CD4-positive, alpha-beta T cell (primary cell): ENCODE results near the gene MPRIP. TPM values are rescaled to one million over a fixed set of nuclear protein-coding genes. Genes with fewer than 3 reads are reported as not detected.

Experiments used
- ATAC-seq: fragments of 200-7000 bp; cut with Tn5 transposase; one replicate; pipeline ENCODE4 v1.10.0; 2022; ENCODE audit warnings: mild to moderate bottlenecking; ENCODE audit not compliant: poor library complexity
- CTCF ChIA-PET: fragments of 350-600 bp; sonication (Branson Sonifier 250); formaldehyde crosslinking; loops from one replicate; lab custom pipeline; 2021; ENCODE audit warnings: antibody characterized with exemption, inconsistent platforms; lab: Charles Lee
- POLR2A ChIA-PET: fragments of 350-600 bp; sonication (Branson Sonifier 250); formaldehyde crosslinking; loops from one replicate; lab custom pipeline; 2021; ENCODE audit warnings: antibody characterized with exemption, inconsistent platforms; lab: Charles Lee
- DNase-seq, 14 experiments: peaks; one replicate each; pipeline ENCODE4 v3.0.0-alpha.2; 2013 to 2020; ENCODE audit warnings: mixed read lengths in 2 of 14
- H3K27ac ChIP-seq, 2 donors: one replicate each; pipeline versions ENCODE4 v1.5.1 to v1.7.0; 2013; ENCODE audit warnings: low read length in 2 of 2, low read depth in 1 of 2, mild to moderate bottlenecking in 1 of 2
- H3K27me3 ChIP-seq, 2 experiments: 1 replicate in 1 of 2; 2 replicates in 1 of 2; pipeline versions ENCODE4 v1.6.1 to v1.7.0; 2013; ENCODE audit warnings: low read length in 2 of 2, control low read depth in 1 of 2, mild to moderate bottlenecking in 1 of 2, moderate library complexity in 1 of 2; ENCODE audit not compliant: insufficient read depth in 2 of 2, control insufficient read depth in 1 of 2
- H3K36me3 ChIP-seq: one replicate; pipeline ENCODE4 v1.6.1; 2013; ENCODE audit warnings: low read length, control low read depth; ENCODE audit not compliant: insufficient read depth
- H3K4me1 ChIP-seq: one replicate; pipeline ENCODE4 v1.6.1; 2013; ENCODE audit warnings: low read length, control low read depth; ENCODE audit not compliant: insufficient read depth
- H3K4me3 ChIP-seq: one replicate; pipeline ENCODE4 v1.5.1; 2013; ENCODE audit warnings: mild to moderate bottlenecking, low read length, moderate library complexity
- H3K9me3 ChIP-seq, 2 experiments: 1 replicate in 1 of 2; 2 replicates in 1 of 2; pipeline versions ENCODE4 v1.6.1 to v1.7.0; 2013; ENCODE audit warnings: low read length in 2 of 2, mild to moderate bottlenecking in 2 of 2, control low read depth in 1 of 2, moderate library complexity in 1 of 2; ENCODE audit not compliant: control insufficient read depth in 1 of 2, insufficient read depth in 1 of 2
- H3K27ac Mint-ChIP-seq: one replicate; pipeline ENCODE4 v1.8.0; 2020; ENCODE audit warnings: mixed read lengths
- H3K27me3 Mint-ChIP-seq: one replicate; pipeline ENCODE4 v1.8.0; 2021; ENCODE audit warnings: mixed read lengths
- H3K36me3 Mint-ChIP-seq: one replicate; pipeline ENCODE4 v1.8.0; 2021; ENCODE audit warnings: low read depth, mixed read lengths
- H3K4me1 Mint-ChIP-seq: one replicate; pipeline ENCODE4 v1.8.0; 2021; ENCODE audit warnings: low read depth, mixed read lengths
- H3K4me3 Mint-ChIP-seq: one replicate; pipeline ENCODE4 v1.8.0; 2020; ENCODE audit warnings: mild to moderate bottlenecking, mixed read lengths
- H3K9me3 Mint-ChIP-seq: one replicate; pipeline ENCODE4 v1.8.0; 2020; ENCODE audit warnings: mixed read lengths
- intact Hi-C, 2 experiments: fragments of 100-400 bp; cut with DNase I in 1 of 2; cut with micrococcal nuclease in 1 of 2; formaldehyde crosslinking; loops; one replicate each; pipeline versions ENCODE4 v1.15.1 to v1.9.0; 2023 to 2025; cut with DNase I, micrococcal nuclease
- total RNA-seq, 174 experiments: library from RNA in 2 of 174; stranded (reverse) in 2 of 174; gene quantifications; one replicate each; pipeline ENCODE4 v1.2.3 and lab custom pipeline; 2021 to 2026
- TF ChIP-seq, protein P1 (sequence below): fragments of 200-600 bp; IDR thresholded peaks from one replicate; pipeline ENCODE4 v1.8.0; 2022; ENCODE audit warnings: antibody characterized with exemption, mild to moderate bottlenecking

The MPRIP gene
- total RNA-seq, 2 experiments from 2014 or later = 176 to 188 TPM

DNA sequence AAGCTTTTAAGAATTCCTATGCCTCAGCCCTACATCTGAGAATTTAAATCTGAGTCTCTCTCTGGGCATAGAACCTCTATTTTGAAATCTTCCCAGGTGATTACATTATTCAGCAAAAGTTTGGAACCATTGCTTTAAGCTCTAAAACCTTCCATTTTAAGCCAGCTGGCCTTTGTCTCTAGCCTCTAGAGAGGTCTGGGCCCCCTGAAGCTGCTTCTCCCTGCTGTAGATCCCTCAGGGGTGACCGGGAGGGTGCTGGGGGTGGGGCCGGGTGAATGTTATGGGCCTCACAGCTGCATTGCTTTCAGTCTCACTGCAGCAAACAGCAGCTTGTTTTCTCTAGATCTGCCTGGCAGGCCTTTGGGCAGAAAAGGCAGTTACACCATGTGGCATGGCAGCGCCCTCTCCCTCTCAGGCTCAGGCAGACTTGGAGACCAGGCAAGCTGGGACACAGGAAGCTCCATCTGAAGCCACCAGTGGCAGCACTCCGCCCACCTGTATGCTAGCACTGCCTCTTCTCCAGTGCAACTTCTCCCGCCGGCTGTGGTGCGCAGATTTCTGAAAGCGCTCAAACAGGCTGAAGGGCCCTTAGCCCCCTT lies 66.3 kb downstream of the MPRIP start:
- intact Hi-C loops = no loop called here
- Mint-ChIP-seq H3K27me3 (no peaks in the 10 kb centered on the region), H3K27ac (peak overlapping the region; percentile 67), H3K4me3 (no peak overlapping the region), H3K9me3 (no peaks in the 10 kb centered on the region), H3K4me1 (peaks cover 83% of the 10 kb centered on the region), H3K36me3 (peaks cover 7% of the 10 kb centered on the region)
- TF ChIP-seq, protein P1, sequence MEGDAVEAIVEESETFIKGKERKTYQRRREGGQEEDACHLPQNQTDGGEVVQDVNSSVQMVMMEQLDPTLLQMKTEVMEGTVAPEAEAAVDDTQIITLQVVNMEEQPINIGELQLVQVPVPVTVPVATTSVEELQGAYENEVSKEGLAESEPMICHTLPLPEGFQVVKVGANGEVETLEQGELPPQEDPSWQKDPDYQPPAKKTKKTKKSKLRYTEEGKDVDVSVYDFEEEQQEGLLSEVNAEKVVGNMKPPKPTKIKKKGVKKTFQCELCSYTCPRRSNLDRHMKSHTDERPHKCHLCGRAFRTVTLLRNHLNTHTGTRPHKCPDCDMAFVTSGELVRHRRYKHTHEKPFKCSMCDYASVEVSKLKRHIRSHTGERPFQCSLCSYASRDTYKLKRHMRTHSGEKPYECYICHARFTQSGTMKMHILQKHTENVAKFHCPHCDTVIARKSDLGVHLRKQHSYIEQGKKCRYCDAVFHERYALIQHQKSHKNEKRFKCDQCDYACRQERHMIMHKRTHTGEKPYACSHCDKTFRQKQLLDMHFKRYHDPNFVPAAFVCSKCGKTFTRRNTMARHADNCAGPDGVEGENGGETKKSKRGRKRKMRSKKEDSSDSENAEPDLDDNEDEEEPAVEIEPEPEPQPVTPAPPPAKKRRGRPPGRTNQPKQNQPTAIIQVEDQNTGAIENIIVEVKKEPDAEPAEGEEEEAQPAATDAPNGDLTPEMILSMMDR = no peak
- ChIA-PET CTCF (interaction anchor here (1.1 to 2.3 kb wide), 2 partner anchors 12 to 33 kb away, joined by 3 to 6 read pairs; no protein-coding TSS in a partner anchor), POLR2A (no interaction called here)
- H3K27me3 ChIP-seq = no peaks in the 10 kb centered on the region
- DNase-seq (peak in 1 of 14 experiments; percentile 9), ATAC-seq (no peak)
- peaks cover 7% of the 10 kb centered on the region for H3K36me3 ChIP-seq
- no peak overlapping the region for H3K4me3 ChIP-seq
- peak overlapping the region in 1 of 2 donors; percentile 47 for H3K27ac ChIP-seq
- H3K9me3 ChIP-seq = no peaks in the 10 kb centered on the region
- H3K4me1 ChIP-seq = peaks cover 64% of the 10 kb centered on the region

DNA sequence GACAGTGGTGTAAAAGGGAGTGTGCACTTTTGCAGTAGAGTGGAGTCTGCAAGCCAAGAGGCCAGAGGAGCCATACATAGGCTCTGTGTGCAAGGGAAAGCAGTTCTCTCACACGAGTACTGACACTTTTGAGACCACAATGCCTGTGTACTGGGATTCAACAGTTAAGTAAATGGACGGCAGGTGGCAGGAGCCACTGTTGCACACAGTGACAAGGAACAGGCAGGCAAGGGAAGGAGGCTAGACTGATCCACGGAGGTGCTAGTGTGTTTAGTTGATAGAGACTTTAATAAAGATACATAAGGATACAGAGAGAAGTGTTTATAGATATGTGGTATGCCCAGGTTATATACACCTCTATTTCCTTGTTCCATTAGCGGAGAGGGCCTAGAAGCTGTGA lies 67.0 kb downstream of the MPRIP start:
- peaks cover 5% of the 10 kb centered on the region for H3K36me3 ChIP-seq
- peak overlapping the region in 1 of 2 donors; percentile 47 for H3K27ac ChIP-seq
- Mint-ChIP-seq H3K4me1 (peaks cover 81% of the 10 kb centered on the region), H3K27me3 (no peaks in the 10 kb centered on the region), H3K36me3 (peaks cover 7% of the 10 kb centered on the region), H3K27ac (peak overlapping the region; percentile 67), H3K9me3 (no peaks in the 10 kb centered on the region), H3K4me3 (peak overlapping the region; percentile 40)
- intact Hi-C loops = no loop called here
- ATAC-seq (peak; percentile 32), DNase-seq (peak in 3 of 14 experiments; percentile 48 to 61 (median 53))
- TF ChIP-seq, protein P1 = no peak
- CTCF ChIA-PET = interaction anchor here (1.0 to 2.3 kb wide), 2 partner anchors 10 to 33 kb away, joined by 3 to 6 read pairs; no protein-coding TSS in a partner anchor
- peaks cover 64% of the 10 kb centered on the region for H3K4me1 ChIP-seq
- no peak overlapping the region for H3K4me3 ChIP-seq
- H3K27me3 ChIP-seq = no peaks in the 10 kb centered on the region
- POLR2A ChIA-PET = interaction anchor here (0.8 kb wide), 1 partner anchor 11 kb away, joined by 3 read pairs; no protein-coding TSS in a partner anchor
- H3K9me3 ChIP-seq = no peaks in the 10 kb centered on the region

DNA sequence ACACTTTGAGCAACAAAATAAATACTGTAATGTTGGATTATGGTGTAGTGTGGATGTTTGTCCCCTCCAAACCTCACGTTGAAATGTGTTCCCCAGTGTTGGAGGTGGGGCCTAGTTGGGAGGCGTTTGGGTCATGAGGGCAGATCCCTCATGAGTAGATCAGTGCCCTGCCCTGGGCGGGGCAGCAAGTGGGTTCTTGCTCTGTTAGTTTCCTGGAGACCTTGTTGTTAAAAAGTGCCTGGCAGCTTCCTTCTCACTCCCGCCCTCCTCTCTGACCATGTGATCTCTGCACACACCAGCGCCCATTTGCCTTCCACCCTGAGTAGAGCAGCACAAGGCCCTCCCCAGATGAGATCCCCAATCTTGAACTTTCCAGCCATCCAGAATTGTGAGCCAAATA lies 67.7 kb downstream of the MPRIP start:
- Histone ChIP-seq H3K9me3 (no peaks in the 10 kb centered on the region), H3K27ac (peak overlapping the region in 1 of 2 donors; percentile 47), H3K36me3 (peaks cover 5% of the 10 kb centered on the region), H3K4me3 (no peak overlapping the region), H3K27me3 (no peaks in the 10 kb centered on the region), H3K4me1 (peaks cover 68% of the 10 kb centered on the region)
- intact Hi-C loops = no loop called here
- peak overlapping the region; percentile 40 for H3K4me3 Mint-ChIP-seq
- peaks cover 81% of the 10 kb centered on the region for H3K4me1 Mint-ChIP-seq
- peak; percentile 69 for ATAC-seq
- TF ChIP-seq, protein P1 = no peak
- H3K27me3 Mint-ChIP-seq = no peaks in the 10 kb centered on the region
- POLR2A ChIA-PET = interaction anchor here (0.8 kb wide), 1 partner anchor 11 kb away, joined by 3 read pairs; no protein-coding TSS in a partner anchor
- no peaks in the 10 kb centered on the region for H3K9me3 Mint-ChIP-seq
- DNase-seq = peak in 10 of 14 experiments; percentile 22 to 86 (median 36)
- CTCF ChIA-PET = interaction anchor here (0.8 to 2.3 kb wide), 3 partner anchors 9 to 920 kb away, joined by 3 to 6 read pairs (median 3); no protein-coding TSS in a partner anchor
- H3K36me3 Mint-ChIP-seq = peaks cover 7% of the 10 kb centered on the region
- peak overlapping the region; percentile 67 for H3K27ac Mint-ChIP-seq
